Brain microvascular endothelial cell (primary cell): ENCODE measurements around the gene FAT1.

Source experiments
- DNase-seq: peaks from one replicate; pipeline ENCODE4 v3.0.0-alpha.2; 2020
- H3K27ac ChIP-seq: fragments of 250-450 bp; sonication (Bioruptor Pico); 2 replicates; pipeline ENCODE4 v1.5.1; 2020; ENCODE audit warnings: mild to moderate bottlenecking, moderate library complexity
- H3K27me3 ChIP-seq: fragments of 250-450 bp; sonication (Bioruptor Pico); replicated peaks from 2 replicates; pipeline ENCODE4 v1.5.1; 2020; ENCODE audit warnings: mild to moderate bottlenecking
- H3K36me3 ChIP-seq: fragments of 250-450 bp; sonication (Bioruptor Pico); replicated peaks from 2 replicates; pipeline ENCODE4 v1.5.1; 2020; ENCODE audit warnings: mild to moderate bottlenecking
- H3K4me3 ChIP-seq: 2 replicates; pipeline ENCODE4 v1.5.1; 2011; ENCODE audit warnings: low read depth, mild to moderate bottlenecking, control low read depth, low read length, moderate library complexity
- CTCF ChIP-seq: IDR thresholded peaks from 2 replicates; pipeline ENCODE4 v1.5.1; 2011; ENCODE audit warnings: low read depth, mild to moderate bottlenecking, moderate library complexity, low read length, control low read depth, inconsistent platforms; ENCODE audit errors: missing control alignments
- in situ Hi-C: cut with HindIII; loops from 2 replicates; pipeline ENCODE4 v1.10.0; 2017; ENCODE audit warnings: low sequenced_read_pairs, low pct_ligation_motif_present

Gene FAT1

GRCh38 chr4:186570193-186570996 lies 153.3 kb downstream of the FAT1 start:
- DNase-seq = peak; percentile 68
- Histone ChIP-seq H3K36me3 (no peaks in the 10 kb centered on the region), H3K4me3 (peak overlapping the region; percentile 39), H3K27ac (peak overlapping the region; percentile 36), H3K27me3 (no peaks in the 10 kb centered on the region)
- in situ Hi-C loops = no loop called here
- TF ChIP-seq CTCF = no peak

- H3K27me3 ChIP-seq = no peaks in the 10 kb centered on the region
Observed at GRCh38 chr4:186569533-186570192, 154.0 kb downstream of the FAT1 start.

GRCh38 chr4:186566068-186566467 lies 157.6 kb downstream of the FAT1 start:
- TF ChIP-seq CTCF = no peak
- H3K4me3 ChIP-seq = no peak overlapping the region
- no peaks in the 10 kb centered on the region for H3K27me3 ChIP-seq
- H3K36me3 ChIP-seq = no peaks in the 10 kb centered on the region
- no peak overlapping the region for H3K27ac ChIP-seq
- in situ Hi-C loops = no loop called here
- no peak for DNase-seq

More at GRCh38 chr4:186569533-186570192, 154.0 kb downstream of the FAT1 start:
- TF ChIP-seq CTCF = no peak
- H3K27ac ChIP-seq = peak overlapping the region; percentile 36
- DNase-seq = no peak
- H3K4me3 ChIP-seq = peak overlapping the region; percentile 39
- H3K36me3 ChIP-seq = no peaks in the 10 kb centered on the region
- in situ Hi-C loops = no loop called here

DNA sequence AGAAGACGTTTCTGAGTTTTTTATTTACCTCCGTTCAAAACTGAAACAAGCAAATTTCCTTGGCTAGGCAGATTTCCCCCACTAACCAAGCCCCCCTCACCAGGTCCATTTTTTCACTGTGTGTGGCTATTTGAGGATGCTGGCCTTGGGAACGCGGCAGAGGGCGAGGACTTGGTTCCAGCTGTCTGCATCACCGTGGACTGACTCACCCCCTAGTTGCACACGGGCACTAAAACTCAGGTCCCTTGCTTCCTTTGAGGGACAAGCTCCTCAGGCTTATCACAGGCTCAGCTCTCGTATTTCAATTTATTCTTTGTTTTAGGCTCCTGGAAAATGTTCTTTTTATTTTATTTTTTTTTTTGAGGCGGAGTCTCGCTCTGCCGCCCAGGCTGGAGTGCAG lies 159.9 kb downstream of the FAT1 start:
- no peak for DNase-seq
- Histone ChIP-seq H3K4me3 (no peak overlapping the region), H3K27me3 (no peaks in the 10 kb centered on the region), H3K36me3 (no peaks in the 10 kb centered on the region), H3K27ac (no peak overlapping the region)
- no peak for TF ChIP-seq CTCF
- in situ Hi-C loops = no loop called here

- H3K27ac ChIP-seq = no peak overlapping the region
- no peaks in the 10 kb centered on the region for H3K27me3 ChIP-seq
- no peak overlapping the region for H3K4me3 ChIP-seq
Observed at GRCh38 chr4:186561748-186562147, 161.9 kb downstream of the FAT1 start.

More at GRCh38 chr4:186561748-186562147, 161.9 kb downstream of the FAT1 start:
- H3K36me3 ChIP-seq = no peaks in the 10 kb centered on the region
- in situ Hi-C loops = no loop called here
- no peak for DNase-seq
- TF ChIP-seq CTCF = no peak
